HepG2 (cell line): ENCODE data around the gene ADGRF1. TPM values are rescaled to one million over a fixed set of nuclear protein-coding genes. Genes with fewer than 3 reads are reported as not detected.

Source experiments
- CEBPZ ChIP-seq: IDR thresholded peaks from 2 replicates; pipeline ENCODE4 v1.6.1; 2012; ENCODE audit warnings: low read length, improper control_type of control experiment
- HMGA1 ChIP-seq: sonication (generic); formaldehyde crosslinking; conservative IDR thresholded peaks from 2 replicates; pipeline ENCODE4 v1.4.0; 2020; ENCODE audit warnings: missing genetic modification reagents
- MLXIP ChIP-seq: sonication (generic); formaldehyde crosslinking; IDR thresholded peaks from 2 replicates; pipeline ENCODE4 v1.9.0; 2021; ENCODE audit warnings: missing genetic modification reagents, borderline replicate concordance
- MXD3 ChIP-seq: IDR thresholded peaks from 2 replicates; pipeline ENCODE4 v1.6.1; 2016; ENCODE audit warnings: mild to moderate bottlenecking, missing biosample characterization, missing genetic modification reagents
- NCOA1 ChIP-seq: sonication (generic); formaldehyde crosslinking; IDR thresholded peaks from 2 replicates; pipeline ENCODE4 v1.9.0; 2021; ENCODE audit warnings: missing genetic modification reagents
- SAP130 ChIP-seq: IDR thresholded peaks from 2 replicates; pipeline ENCODE4 v1.6.1; 2016; ENCODE audit warnings: low read depth
- SOX6 ChIP-seq, 2 experiments: fragments of 450-650 bp in 1 of 2; sonication (generic) in 1 of 2; formaldehyde crosslinking in 1 of 2; IDR thresholded peaks; 2 replicates each; pipeline versions ENCODE4 v1.4.0 to v1.6.1; 2017 to 2020; ENCODE audit warnings: antibody characterized with exemption in 1 of 2, mild to moderate bottlenecking in 1 of 2, missing genetic modification reagents in 1 of 2
- ZHX2 ChIP-seq, 2 experiments: sonication (generic) in 1 of 2; formaldehyde crosslinking in 1 of 2; IDR thresholded peaks; 2 replicates each; pipeline versions ENCODE4 v1.6.1 to v1.9.0; 2014 to 2022; ENCODE audit warnings: antibody characterized with exemption in 1 of 2, borderline replicate concordance in 1 of 2, inconsistent platforms in 1 of 2, low read depth in 1 of 2, missing genetic modification reagents in 1 of 2
- ZNF430 ChIP-seq: sonication (generic); formaldehyde crosslinking; IDR thresholded peaks from 2 replicates; pipeline ENCODE4 v1.9.0; 2021; ENCODE audit warnings: mild to moderate bottlenecking, missing genetic modification reagents
- ZNF576 ChIP-seq: sonication (generic); formaldehyde crosslinking; IDR thresholded peaks from 2 replicates; pipeline ENCODE4 v1.4.0; 2020; ENCODE audit warnings: mild to moderate bottlenecking, missing genetic modification reagents
- ZNF713 ChIP-seq: sonication (generic); formaldehyde crosslinking; IDR thresholded peaks from 2 replicates; pipeline ENCODE4 v1.4.0; 2020; ENCODE audit warnings: mild to moderate bottlenecking, missing genetic modification reagents
- polyA plus RNA-seq, 8 experiments: library from polyadenylated mRNA; depleted of rRNA in 3 of 8; stranded (reverse) in 7 of 8; unstranded in 1 of 8; fragments of >200 nt; fragmentation: Illumina TruSeq in 4 of 8; extraction: Trizol in 4 of 8; gene quantifications; 2 replicates each; pipeline versions ENCODE4 v1.2.1 to v1.2.3, GENCODE V29; 2011 to 2016; ENCODE audit warnings: low read depth in 4 of 8, missing spikeins in 1 of 8, mixed read lengths in 1 of 8; ENCODE audit not compliant: insufficient read depth in 1 of 8
- total RNA-seq, 5 experiments: library from RNA; depleted of rRNA; stranded (reverse); fragments of >200 nt; fragmentation: Illumina TruSeq; extraction: Trizol; gene quantifications; 2 replicates each; pipeline ENCODE4 v1.2.3, GENCODE V29; 2016; ENCODE audit warnings: low read depth in 1 of 5

ADGRF1 gene
- total and polyA plus RNA-seq, 2 of the 13 experiments (the other 11 are each of a cell fraction or from before 2014, with no cell fraction given): not detected

GRCh38 chr6:47073125-47074110, 31.3 kb upstream of the ADGRF1 start (continued):
- TF ChIP-seq ZHX2 (IDR thresholded peaks at IDR 0.05; ENCODE audit: low read depth): peak; percentile 76
- no peak; the same call in 1 of the 2 replicates for TF ChIP-seq ZHX2 (CRISPR knock-in tag; IDR thresholded peaks at IDR 0.05; ENCODE audit: borderline replicate concordance)
- TF ChIP-seq HMGA1 (CRISPR knock-in tag): no peak
- TF ChIP-seq NCOA1 (CRISPR knock-in tag): peak; percentile 94; the same call in 1 of the 2 replicates
- no peak for TF ChIP-seq ZNF576 (CRISPR knock-in tag)
- no peak for TF ChIP-seq ZNF713 (CRISPR knock-in tag)
- peak; percentile 86 for TF ChIP-seq SAP130 (CRISPR knock-in tag)
- TF ChIP-seq SOX6 (IDR thresholded peaks at IDR 0.05): no peak
- peak; percentile 99 for TF ChIP-seq SOX6 (CRISPR knock-in tag; IDR thresholded peaks at IDR 0.05)
- TF ChIP-seq MLXIP: no peak
- TF ChIP-seq MXD3 (CRISPR knock-in tag): no peak
- peak; percentile 96 for TF ChIP-seq ZNF430 (CRISPR knock-in tag)
- TF ChIP-seq CEBPZ: no peak
